Kidney glomerular epithelial cell (primary cell): ENCODE data around the gene COL13A1.

ENCODE experiments used
- DNase-seq: peaks from one replicate; lab custom pipeline; 2025; lab: John Stamatoyannopoulos, UW

COL13A1 gene

GRCh38 chr10:69792341-69792740 lies 9.4 kb upstream of the COL13A1 start:
- DNase-seq: no peak

DNA sequence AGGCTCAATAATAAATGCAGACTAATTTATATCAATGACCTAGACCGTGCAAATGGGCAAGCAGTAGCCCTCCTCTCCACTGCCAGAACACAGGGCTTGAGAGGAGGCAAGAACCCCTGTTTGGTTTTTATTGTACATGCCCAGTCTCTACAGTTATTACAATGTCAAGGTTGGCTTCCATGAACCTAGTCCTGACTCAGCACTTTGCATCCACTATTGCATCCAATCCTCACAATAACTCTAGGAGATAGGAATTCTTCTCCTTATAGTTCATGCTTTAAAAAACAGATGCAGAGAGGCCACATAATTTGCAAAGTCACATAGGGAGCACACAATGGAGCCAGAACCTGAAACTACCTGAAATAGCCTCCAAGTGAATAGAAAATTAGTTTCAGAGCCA lies 7.0 kb upstream of the COL13A1 start:
- DNase-seq: no peak

- no peak for DNase-seq
Measured at GRCh38 chr10:69795242-69795934, 6.3 kb upstream of the COL13A1 start.

DNA sequence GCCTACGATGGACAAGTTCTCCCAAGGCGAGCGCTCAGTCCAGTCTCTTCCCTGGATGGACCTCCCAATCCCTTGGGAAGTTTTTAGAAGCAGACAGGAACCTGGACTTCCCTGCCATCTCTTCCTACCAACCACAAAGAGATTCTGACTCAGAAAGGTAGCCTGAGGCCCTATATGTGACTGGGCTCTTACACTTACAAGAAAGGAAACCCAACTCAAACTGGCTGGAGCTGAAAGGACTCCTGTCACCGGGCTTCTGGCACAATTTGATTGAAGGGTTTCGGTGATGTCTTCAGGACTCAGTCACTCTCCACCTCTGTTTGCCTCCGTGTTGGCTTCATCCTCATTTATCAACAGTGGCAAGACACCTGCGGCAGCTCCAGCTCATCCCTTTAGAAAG lies 3.7 kb upstream of the COL13A1 start:
- no peak for DNase-seq

GRCh38 chr10:69800109-69800508 lies 1.6 kb upstream of the COL13A1 start:
- DNase-seq: peak; percentile 46

GRCh38 chr10:69800665-69801064 lies 1.0 kb upstream of the COL13A1 start:
- no peak for DNase-seq

DNA sequence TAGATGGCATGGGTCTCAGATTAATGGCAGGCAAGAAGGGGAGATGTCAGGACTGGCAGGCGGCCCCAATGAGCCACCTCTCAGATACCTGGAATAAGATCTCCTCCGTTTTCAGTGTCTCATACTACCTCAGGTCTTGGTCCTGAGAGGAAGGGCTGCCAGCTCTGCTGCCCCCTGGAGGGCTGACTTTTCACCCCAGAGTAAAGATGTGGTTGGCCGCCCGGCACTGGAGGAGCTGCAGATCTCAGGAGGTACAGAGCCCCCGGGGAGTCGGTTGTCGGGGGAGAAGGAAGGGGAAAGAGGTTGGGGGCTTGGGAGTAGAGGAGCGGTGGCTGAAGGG lies 642 bp upstream of the COL13A1 start:
- peak; percentile 15 for DNase-seq

- DNase-seq: peak; percentile 40
Measured at GRCh38 chr10:69802424-69803161, 887 bp downstream of the COL13A1 start.

- DNase-seq: no peak
Measured at GRCh38 chr10:69803809-69804208, 2.1 kb downstream of the COL13A1 start.

DNA sequence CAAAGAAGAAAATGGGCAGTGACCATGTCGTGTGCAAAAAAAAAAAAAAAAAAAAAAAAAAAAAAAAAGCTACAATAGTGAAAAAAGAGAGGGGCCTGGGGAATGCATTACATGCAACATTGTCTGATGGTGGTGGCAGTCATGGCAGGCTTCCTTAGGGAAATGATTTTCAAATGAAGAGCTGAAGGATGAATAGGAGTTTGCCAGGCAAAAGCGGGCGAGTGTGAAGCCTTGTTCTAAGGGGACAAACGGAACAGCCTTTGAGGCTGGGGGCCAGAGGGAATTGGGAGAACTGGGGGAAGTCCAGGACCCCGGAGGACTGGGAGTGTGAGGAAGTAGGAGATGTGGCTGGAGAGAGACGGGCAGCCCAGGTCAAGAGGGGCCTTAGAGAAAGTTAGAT lies 3.1 kb downstream of the COL13A1 start:
- DNase-seq: no peak

- peak; percentile 82 for DNase-seq
Measured at GRCh38 chr10:69807122-69807521, 5.4 kb downstream of the COL13A1 start.

DNA sequence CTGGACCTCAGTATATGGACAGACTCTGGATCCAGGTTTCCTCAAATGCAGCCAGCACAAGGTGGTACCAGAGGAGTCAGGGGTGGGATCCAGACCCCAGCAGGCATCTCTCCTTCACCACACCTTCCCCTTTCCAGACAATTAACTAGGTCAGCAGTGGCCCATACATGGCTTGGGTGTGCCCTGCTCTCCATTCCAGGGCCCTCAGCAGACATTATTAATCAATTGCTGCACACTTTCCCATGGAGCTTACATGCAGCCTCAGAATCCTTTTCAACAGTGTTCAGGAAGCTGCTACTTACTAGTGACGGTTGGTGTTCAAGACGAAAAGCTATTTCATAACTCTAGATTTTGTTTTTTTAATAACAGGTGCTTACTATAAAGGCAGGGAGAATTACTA lies 6.0 kb downstream of the COL13A1 start:
- DNase-seq: peak; percentile 34

- DNase-seq: no peak
Measured at GRCh38 chr10:69809318-69809717, 7.6 kb downstream of the COL13A1 start.

GRCh38 chr10:69810097-69810496 lies 8.4 kb downstream of the COL13A1 start:
- no peak for DNase-seq

DNA sequence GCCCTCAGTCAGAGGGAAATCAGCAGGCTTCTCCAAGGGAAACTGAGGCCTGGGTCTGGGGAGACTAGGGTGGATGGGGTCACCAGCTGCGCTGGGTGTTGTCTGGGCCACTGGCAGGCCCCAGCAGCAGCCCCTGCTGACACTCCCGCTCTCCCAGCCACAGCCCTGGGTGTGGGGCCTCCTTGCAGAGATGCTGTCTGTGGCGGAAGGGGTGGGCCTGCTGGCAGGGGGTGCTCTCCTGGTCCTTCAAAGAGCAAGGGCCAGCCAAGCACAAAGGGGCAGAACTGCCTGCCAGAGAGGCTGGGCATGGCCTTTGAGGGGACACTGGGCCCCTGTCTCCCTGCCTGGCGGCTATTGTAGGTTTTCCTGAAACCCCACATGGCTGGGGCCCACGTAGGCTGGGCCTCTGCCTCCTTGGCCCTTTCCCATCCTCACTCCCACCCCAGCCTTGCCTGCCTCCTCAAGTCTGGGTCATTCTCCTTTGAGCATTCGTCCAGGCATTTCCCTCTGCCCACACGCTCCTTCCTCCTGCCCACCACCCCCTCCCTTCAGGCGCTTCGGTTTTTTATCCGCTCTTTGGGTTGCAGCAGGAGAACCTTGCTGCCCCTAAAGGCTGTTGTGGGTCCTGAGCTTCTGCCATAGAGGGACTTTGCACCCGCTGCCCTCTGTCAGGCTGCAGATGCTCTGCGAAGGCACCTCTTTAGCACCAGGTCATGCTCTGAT lies 9.1 kb downstream of the COL13A1 start:
- DNase-seq: no peak

GRCh38 chr10:69813632-69814031 lies 11.9 kb downstream of the COL13A1 start:
- DNase-seq: no peak

GRCh38 chr10:69814251-69814650 lies 12.5 kb downstream of the COL13A1 start:
- no peak for DNase-seq

DNA sequence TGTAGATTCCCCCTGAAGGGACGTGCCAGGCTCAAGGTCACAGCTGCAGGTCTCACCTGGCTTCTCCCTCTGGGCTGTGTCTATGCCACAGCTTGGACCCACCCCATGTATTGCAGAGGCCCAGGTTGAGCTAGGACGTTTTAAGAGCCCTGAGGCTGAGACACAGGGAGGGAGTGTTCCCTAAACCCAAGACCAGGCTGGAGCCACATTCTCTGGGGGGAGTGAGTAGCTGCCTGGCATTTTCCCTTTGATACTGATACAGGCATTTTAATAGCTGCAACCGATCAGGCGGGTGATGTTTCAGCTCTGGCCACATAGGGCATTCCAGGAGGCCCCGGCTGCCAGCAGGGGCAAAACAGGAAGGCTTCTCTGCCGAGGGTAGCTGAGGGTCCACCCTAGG lies 13.4 kb downstream of the COL13A1 start:
- no peak for DNase-seq

DNA sequence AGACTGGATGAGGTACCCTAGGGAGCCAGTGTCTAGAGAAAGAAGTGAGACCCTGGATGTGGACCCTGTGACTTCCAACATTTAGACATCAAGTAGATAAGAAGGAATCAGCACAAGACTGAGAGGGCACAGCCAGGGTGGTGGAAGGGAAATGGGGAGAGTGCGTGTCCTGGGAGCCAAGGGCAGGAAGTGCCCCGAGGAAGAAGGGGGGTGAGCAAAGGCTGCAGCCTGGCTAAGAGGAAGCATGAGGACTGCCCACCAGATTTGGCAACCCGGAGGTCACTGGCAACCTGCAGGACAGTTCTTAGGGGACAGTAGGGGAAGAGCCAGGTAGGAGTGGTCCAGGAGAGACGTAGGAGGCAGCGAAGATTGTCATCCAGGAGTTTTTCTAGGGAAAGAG lies 14.8 kb downstream of the COL13A1 start:
- DNase-seq: no peak

DNA sequence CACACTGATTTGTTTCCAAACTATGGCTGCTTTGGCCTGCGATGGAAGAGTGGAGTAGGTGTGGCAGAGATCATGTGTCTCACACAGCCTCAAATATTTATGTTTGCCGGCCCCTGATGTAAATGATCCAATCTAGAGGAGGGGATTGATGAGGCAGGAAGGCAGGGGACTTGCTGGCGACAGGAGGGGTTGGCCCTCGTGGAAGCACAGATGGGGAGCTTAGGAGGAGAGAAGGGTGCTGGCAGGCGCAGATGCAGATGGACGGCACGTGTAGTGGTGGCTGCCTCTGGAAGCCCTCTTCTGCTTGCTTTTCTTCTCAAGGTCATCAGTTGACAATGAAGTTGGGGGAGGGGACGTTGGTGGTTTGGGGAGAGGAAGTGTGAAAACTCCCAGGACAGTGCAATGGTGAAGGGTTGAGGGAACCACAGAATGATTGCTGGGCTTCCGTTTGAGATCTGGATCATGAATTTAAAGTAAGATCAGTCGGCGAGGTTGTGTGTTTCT lies 15.4 kb downstream of the COL13A1 start:
- DNase-seq: no peak

DNA sequence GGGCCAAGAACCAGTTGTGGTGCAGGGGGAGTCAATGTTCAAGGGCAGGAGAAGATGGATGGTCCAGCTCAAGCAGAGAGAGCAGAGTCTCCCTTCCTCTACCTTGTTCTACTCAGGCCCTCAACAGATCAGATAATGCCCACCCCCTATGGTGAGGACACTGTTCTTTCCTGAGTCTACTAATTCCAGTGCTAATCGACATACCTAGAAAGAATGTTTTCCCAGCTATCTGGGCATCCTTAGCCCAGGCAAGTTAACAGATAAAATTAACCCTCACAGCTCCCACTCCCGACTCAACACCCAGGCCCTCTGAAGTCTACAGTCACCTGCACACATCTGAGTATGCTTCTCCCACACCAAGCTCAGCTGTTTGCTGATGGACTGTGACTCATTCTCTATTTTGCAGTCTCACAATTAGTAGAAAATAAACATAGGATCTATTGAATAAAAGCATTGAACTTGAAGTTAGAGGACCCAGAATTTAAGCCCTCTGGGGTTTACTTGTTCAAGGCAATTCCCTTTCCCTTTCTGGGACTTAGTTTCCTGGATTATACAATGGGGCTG lies 17.1 kb downstream of the COL13A1 start:
- peak; percentile 1 for DNase-seq

GRCh38 chr10:69819716-69820506 lies 18.2 kb downstream of the COL13A1 start:
- peak; percentile 3 for DNase-seq
